HG03280 (cell line): ENCODE measurements around the gene GULP1.

Experiments
- ATAC-seq: cut with Tn5 transposase; IDR thresholded peaks from one replicate; pipeline ENCODE4 v1.9.1; 2021; ENCODE audit warnings: mild to moderate bottlenecking, moderate library complexity; ENCODE audit not compliant: unreplicated experiment

GULP1 gene

DNA sequence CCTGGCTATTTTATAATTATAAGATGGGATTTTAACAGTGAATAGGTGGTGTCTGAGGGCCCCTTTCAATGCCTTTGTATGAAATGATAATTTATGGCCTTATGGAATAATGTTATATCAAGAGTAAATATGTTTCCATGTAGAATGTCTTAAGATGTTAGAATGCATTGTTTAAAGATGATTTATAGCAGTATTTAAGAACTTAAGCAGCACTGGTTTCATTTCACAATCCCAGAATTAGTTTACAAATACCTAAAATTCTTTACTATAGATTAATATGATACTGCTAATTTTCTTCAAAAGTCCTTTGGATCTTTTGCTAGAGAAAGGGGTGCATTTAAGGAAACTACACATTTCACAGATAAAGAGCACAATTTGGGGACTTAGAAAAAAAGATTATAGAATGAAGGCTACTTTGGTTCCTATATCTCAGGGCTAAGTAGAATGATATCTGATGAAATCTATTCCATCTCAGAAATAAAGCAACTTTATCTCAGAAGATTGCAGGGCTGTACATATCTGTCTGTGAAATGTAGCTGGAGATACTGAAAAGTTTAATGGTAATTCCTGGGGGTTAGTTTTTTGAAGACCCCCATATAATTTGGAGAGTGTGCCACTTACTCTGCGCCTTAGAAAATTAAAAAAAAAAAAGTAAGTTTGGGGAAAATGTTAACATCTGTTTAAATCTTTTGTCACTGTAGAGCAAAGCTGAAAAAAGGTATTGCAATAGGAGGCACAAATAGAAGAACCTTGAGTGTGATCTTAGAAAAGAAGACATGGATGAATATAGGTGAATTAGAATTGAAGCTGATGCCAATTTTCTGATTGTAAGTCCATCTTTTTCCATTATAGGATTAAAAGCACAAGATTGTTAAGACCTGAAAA, 123.4 kb downstream of the GULP1 start:
- no peak for ATAC-seq

DNA sequence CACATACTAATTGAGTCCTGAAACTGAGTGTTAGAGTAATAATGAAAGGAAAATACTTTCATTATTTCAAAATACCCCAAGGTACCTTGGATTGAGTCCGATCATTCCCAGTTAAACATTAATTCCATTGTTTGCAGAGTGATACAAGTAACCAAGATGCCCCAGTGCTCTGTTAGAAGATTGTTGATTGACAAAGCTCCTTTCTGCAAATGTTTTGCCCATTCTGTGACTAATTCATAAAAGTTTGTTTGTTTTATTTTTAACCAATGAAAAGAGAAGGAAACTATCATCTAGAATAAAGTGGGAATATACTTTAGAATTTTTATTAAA, 124.0 kb downstream of the GULP1 start:
- ATAC-seq, result no peak

DNA sequence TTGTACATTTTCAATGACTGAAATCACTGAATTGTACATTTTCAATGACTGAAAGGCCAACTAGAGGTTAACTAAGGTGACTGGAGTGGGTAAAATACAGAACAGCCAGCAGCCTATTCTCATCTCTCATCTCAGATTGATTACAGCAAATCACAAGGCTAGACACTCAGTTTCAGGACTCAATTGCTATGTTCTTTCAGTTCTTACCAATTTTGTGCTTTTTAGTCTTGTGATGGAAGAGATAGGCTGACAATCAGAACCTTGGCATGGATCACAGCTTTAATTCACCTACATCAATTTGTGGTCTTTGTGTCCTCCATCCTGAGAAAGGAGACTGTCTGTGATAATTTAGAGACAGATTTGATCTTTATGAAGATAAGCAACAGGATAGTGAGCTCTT, 124.7 kb downstream of the GULP1 start:
- ATAC-seq, result no peak

DNA sequence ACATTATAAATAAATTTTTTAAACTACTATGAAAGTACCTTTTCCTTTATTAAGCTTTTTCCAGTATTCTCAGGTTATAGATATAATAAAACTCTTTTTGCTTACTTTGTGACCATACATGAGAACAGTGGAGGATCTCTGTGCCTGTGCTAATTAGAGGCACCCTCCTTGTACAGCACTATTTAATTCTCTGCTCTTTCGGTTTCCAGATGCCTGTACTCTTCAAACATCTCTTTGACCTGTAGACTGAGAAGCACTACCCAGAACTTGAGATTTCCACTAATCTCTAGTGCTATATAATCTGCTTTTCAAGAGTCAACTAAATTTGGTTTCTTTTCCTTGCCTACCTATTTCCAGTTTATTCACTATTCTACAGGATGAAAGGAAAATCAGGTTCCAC, 131.1 kb downstream of the GULP1 start:
- ATAC-seq, result no peak

- ATAC-seq, result no peak
These were observed 133.6 kb downstream of the GULP1 start for GRCh38 chr2:188425266-188425665.

DNA sequence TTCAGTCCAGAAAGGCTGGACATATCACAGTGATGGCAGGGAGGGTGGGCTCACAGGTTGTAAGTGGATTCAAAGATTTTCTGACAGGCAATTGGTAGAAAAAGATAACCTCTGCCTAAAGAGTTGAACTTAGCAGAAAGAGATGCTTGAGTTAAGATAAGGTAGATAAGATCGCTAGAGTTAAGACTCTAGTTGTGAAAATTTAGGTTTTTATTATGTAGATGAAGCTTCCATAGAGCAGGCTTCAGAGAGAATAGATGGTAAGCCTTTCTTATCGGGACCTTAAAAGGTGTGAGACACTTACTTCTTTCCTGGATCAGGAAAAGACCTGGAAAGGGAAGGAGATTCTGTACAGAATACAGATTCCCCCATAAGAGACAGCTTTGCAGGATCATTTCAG, 134.4 kb downstream of the GULP1 start:
- ATAC-seq, result no peak

GRCh38 chr2:188430705-188431104, 139.0 kb downstream of the GULP1 start:
- no peak for ATAC-seq

DNA sequence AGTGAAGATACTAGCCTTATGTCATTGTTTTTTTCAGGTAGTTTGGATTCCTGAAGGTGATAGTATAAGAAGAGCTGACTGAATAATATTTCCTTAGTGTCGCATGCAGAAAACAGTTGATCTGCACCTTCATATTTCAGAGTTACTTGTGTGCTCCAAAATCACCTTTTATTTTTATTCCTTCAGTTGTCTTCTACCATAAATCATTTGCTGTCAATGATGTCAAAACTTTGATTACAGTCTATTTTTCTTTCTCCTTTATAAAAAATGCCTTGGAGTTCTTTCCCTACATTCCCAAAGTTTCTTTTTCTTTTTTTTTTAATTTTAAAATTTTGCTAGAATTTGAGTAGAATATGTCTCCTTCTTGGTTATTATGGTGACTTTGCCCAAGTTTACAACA, 142.3 kb downstream of the GULP1 start:
- ATAC-seq, result no peak

DNA sequence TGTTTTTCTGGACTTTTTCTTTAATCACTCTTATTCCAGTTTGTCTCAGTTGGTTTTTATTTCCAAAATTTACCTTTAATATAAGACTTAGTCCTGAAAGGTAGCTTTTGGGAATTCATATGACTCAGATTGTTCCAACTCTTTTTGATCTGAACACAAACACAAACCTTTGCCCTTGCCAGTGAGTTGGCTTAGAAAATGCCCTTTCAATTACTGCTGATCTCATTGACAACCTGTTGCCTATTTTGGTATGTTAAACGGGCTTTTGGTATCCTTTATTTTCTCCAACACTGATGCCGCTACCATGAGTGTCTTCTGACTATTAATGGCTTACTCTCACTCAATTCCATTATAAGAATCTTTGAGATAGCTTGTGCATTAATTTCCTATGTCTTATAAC, 143.4 kb downstream of the GULP1 start:
- ATAC-seq, result no peak

DNA sequence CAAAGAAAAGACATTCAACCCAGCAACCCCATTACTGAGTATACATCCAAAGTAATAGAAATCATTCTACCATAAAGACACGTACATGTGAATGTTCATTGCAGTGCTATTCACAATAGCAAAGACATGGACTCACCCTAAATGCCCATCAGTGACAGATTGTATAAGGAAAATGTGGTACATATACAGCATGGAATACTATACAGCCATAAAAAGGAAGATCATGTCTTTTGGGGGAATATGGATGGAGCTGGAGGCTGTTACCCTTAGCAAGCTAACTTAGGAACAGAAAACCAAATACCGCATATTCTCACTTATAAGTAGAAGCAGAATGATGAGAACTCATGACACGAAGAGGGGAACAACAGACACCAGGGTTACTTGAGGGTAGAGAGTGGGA, 145.9 kb downstream of the GULP1 start:
- ATAC-seq, result no peak

DNA sequence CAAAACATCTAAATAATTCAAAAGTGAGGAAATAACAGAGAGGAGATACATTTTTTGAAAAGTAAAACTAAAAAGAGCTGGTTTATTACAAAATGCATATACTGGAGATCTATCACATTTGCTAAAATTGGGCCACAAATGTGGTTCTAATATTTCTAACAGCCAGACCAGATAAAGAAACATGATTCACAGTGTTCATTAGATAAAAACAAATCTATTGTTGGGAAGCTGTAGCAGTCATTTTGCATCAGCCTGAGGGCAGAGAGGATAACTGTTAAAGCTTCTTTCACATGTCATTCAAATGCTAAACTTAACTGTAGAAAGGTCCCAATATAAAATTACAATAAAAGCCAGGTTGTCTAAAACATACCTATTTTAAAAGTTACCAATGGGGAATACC, 148.3 kb downstream of the GULP1 start:
- no peak for ATAC-seq

GRCh38 chr2:188440849-188441248, 149.2 kb downstream of the GULP1 start:
- ATAC-seq, result no peak

DNA sequence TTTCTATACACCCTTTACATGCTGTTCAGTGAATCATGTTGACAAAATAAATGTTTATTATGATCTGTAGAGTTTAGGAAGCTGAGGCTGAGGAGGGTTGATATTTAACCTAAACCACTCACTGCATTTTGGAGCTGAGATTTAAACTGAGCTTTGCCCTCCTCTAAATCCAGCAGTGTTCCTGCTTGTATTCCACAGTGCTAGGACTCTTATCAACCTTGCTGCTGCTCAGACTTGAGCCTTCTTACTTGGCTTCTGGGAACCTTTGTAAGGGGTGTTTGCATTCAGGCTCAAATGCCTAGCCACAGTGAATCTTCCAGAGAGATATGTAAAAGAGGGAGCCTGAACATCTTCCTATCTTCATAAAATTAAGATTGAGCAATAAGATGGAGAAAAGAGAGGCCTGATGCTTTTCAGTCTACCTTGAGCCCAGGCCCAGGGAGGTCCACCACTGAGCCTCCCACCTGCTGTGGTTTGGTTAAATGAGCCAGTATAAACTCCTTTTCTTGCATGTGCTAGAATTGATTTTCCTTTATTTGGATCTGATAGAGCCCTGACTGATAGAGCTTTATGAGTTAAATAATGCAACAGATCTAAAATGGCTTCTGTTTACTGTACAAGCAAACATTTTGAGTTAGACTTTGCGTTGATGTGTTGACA, 149.7 kb downstream of the GULP1 start:
- no peak for ATAC-seq

DNA sequence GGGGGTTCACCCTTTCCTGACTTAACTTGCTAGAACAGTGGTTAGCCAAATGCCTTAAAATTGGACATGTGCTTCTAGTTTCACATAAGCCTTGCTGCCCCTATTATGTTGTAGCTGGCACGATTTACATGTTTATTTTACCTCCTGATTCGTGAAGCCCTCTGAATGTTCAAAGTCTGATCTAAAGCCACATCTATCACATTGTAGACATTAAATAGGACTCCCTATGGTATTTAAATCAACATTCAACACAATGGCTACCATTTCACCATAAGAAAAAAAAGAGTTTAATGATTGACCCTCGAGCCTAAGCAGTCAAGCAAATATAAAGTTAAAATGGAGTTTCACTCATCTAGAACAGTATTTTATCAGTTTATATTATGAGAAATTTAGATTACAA, 151.5 kb downstream of the GULP1 start:
- no peak for ATAC-seq

DNA sequence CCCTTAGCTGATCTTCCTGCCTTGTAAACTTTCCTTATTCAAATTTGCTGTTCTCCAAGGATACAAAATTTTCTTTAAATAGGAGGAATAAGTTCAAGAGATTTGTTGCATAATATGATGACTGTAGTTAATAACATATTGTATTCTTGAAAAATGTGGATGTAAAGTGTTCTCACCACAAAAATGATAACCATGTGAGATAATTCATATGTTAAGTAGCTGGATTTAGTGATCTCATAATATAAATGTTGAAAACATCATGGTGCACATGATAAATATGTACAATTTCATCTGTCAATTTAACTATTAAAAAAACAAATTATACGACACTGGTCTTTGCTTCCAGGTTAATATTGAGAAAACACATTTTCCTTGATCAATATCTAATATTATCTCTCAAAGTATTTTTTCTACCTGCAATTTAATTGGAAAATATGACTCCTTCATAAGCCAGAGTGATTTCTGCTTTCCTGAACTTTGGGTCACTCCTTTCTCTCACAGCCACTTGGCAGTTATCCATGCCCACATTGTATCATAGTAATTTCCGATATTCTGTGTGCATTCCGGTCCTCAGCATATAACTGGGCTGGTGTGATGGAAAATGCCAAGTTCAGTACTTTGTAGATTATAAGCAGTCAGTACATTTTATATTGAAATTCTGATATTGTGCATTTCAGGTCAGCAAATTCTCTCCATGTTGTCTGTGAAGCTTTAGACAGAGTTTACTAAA, 152.6 kb downstream of the GULP1 start:
- no peak for ATAC-seq

- no peak for ATAC-seq
These were observed 157.9 kb downstream of the GULP1 start for GRCh38 chr2:188449561-188449960.

- ATAC-seq, result no peak
These were observed 158.3 kb downstream of the GULP1 start for GRCh38 chr2:188449971-188450370.

DNA sequence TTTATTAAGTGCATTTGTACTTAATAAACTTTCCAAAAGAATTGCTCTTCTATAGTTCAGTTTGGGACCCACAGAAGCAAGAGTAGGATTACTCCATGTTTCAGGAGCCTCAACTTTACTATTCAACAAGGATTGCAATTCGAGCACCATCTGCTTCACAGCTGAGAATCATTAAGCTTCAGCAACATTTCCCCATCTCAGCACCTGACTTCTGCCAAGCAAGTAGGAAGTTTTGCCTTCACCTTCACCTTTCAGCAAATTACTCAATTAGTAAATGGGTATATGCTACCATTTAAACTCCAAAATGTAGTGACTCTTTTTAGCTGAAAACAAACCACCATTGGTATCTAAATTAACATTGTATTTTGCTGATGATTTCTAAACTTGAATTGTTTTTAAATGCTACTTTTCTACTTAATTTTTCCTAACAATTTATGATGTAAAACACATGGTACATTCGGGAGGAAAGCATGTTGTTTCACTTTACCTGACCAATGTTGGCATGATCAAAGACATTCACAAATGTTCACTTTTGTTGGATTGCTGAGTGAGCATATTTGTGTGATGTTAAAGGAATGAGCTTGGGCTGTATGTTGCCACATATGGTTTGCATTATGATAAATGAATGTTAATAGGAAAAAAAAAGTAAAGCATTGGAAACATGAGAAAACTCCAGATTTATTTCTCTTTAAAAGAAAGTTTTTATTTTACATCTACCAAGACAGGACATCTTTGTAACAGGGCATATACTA, 159.2 kb downstream of the GULP1 start:
- ATAC-seq, result no peak

- no peak for ATAC-seq
These were observed 160.4 kb downstream of the GULP1 start for GRCh38 chr2:188452084-188452483.

DNA sequence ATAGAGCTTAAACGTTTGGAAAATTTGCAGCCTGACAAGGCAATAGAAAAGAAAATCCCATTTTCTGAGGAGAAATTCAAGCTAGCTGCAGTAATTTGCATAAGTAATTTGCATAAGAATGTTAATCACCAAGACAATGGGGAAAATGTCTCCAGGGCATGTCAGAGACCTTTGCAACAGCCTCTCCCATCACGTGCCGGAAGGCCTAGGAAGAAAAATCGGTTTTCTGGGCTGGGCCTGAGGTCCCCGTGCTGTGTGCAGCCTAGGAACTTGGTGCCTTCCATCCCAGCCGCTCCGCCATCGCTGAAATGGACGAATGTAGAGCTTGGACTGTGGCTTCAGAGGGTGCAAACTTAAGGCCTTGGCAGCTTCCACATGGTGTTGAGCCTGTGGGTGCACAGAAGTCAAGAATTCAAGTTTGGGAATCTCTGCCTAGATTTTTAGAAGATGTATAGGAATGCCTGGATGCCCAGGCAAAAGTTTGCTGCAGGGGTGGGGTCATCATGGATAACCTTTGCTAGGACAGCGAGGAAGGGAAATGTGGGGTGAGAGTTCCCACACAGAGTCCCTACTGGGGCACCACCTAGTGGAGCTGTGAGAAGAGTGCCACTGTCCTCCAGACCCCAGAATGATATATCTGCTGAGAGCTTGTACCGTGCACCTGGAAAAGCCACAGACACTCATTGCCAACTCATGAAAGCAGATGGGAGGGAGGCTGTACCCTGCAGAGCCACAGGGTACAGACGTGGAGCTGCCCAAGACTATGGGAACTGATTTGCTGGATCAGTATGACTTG, 164.6 kb downstream of the GULP1 start:
- no peak for ATAC-seq
